A673 (cell line): ENCODE results near the gene ELL2. TPM values are rescaled to one million over a fixed set of nuclear protein-coding genes. Genes with fewer than 3 reads are reported as not detected.

ENCODE experiments used
- BruUV-seq: library from RNA; stranded (reverse); fragments of 400-500 nt; replicated peaks from 2 replicates; lab custom pipeline; 2021; lab: Mats Ljungman, UMichigan
- CTCF ChIA-PET: fragments of 300-600 bp; sonication (Branson Sonifier 250); formaldehyde crosslinking; loops from one replicate; lab custom pipeline; 2022; ENCODE audit warnings: antibody characterized with exemption; lab: Charles Lee
- POLR2A ChIA-PET: fragments of 300-600 bp; sonication (Branson Sonifier 250); formaldehyde crosslinking; loops from one replicate; lab custom pipeline; 2022; ENCODE audit warnings: antibody characterized with exemption; ENCODE audit not compliant: low non-redundant PET; lab: Charles Lee
- DNase-seq: peaks from one replicate; pipeline ENCODE4 v3.0.0-alpha.2; 2015; ENCODE audit warnings: low spot score
- H3K27ac ChIP-seq: fragments of 200-600 bp; sonication (generic); 2 replicates; pipeline ENCODE4 v1.5.1; 2016; ENCODE audit warnings: mixed run types, low read depth, mild to moderate bottlenecking, mixed read lengths, antibody characterized with exemption, low read length; ENCODE audit not compliant: poor library complexity, severe bottlenecking
- H3K27me3 ChIP-seq: fragments of 200-600 bp; sonication (generic); replicated peaks from 2 replicates; pipeline ENCODE4 v1.6.1; 2017; ENCODE audit warnings: mixed run types, low read depth, mild to moderate bottlenecking, mixed read lengths, antibody characterized with exemption, low read length; ENCODE audit not compliant: insufficient read depth, poor library complexity
- H3K36me3 ChIP-seq: fragments of 200-600 bp; sonication (generic); 2 replicates; pipeline ENCODE4 v1.6.1; 2016; ENCODE audit warnings: mixed run types, mild to moderate bottlenecking, mixed read lengths, antibody characterized with exemption, low read length; ENCODE audit not compliant: insufficient read depth, poor library complexity, severe bottlenecking
- H3K4me1 ChIP-seq: fragments of 200-600 bp; sonication (generic); 2 replicates; pipeline ENCODE4 v1.6.1; 2017; ENCODE audit warnings: mixed run types, mild to moderate bottlenecking, mixed read lengths, antibody characterized with exemption, low read length; ENCODE audit not compliant: insufficient read depth, poor library complexity, severe bottlenecking
- H3K4me3 ChIP-seq: fragments of 200-600 bp; sonication (generic); 2 replicates; pipeline ENCODE4 v1.5.1; 2016; ENCODE audit warnings: low read depth, mixed run types, mild to moderate bottlenecking, mixed read lengths, low read length; ENCODE audit not compliant: poor library complexity, severe bottlenecking
- H3K9me3 ChIP-seq: fragments of 200-600 bp; sonication (generic); 2 replicates; pipeline ENCODE4 v1.6.1; 2016; ENCODE audit warnings: mixed run types, low read depth, mild to moderate bottlenecking, mixed read lengths, antibody characterized with exemption, low read length; ENCODE audit not compliant: poor library complexity, severe bottlenecking
- CTCF ChIP-seq: fragments of 300-800, 200-600 bp; sonication (generic); conservative IDR thresholded peaks from 2 replicates; pipeline ENCODE4 v1.5.1; 2017; ENCODE audit warnings: low read depth, mild to moderate bottlenecking, antibody characterized with exemption, low read length, moderate library complexity, mixed read lengths
- EZH2 ChIP-seq: fragments of 200-600 bp; sonication (generic); IDR thresholded peaks from 2 replicates; pipeline ENCODE4 v1.6.1; 2017; ENCODE audit warnings: borderline replicate concordance, low read depth, mild to moderate bottlenecking, mixed read lengths, antibody characterized with exemption, low read length; ENCODE audit not compliant: poor library complexity, severe bottlenecking
- intact Hi-C: fragments of 100-400 bp; cut with micrococcal nuclease; formaldehyde crosslinking; loops from one replicate; pipeline ENCODE4 v1.10.0; 2022; ENCODE audit not compliant: unreplicated experiment
- total RNA-seq: library from RNA; stranded (reverse); gene quantifications from 2 replicates; pipeline ENCODE4 v1.2.3, GENCODE V29; 2021

ELL2 gene
- total RNA-seq, 1 experiment from 2014 or later: 12.0 TPM

GRCh38 chr5:95937607-95938152, 24.0 kb downstream of the ELL2 start:
- no TSS peak for BruUV-seq
- no peaks in the 10 kb centered on the region for H3K4me1 ChIP-seq
- ChIA-PET CTCF (no interaction called here), POLR2A (no interaction called here)
- H3K9me3 ChIP-seq: no peaks in the 10 kb centered on the region
- H3K36me3 ChIP-seq: no peaks in the 10 kb centered on the region
- no peaks in the 10 kb centered on the region for H3K27me3 ChIP-seq
- intact Hi-C loops: no loop called here
- no peak for DNase-seq
- no peak overlapping the region for H3K4me3 ChIP-seq
- H3K27ac ChIP-seq: no peak overlapping the region
- TF ChIP-seq CTCF (no peak), EZH2 (no peak)

GRCh38 chr5:95936812-95937397, 24.7 kb downstream of the ELL2 start:
- H3K27me3 ChIP-seq: no peaks in the 10 kb centered on the region
- H3K27ac ChIP-seq: no peak overlapping the region
- ChIA-PET CTCF (interaction anchor here (0.5 kb wide), 1 partner anchor 412 kb away, joined by 8 read pairs; no protein-coding TSS in a partner anchor), POLR2A (interaction anchor here (0.6 to 0.7 kb wide), 2 partner anchors 12 to 196 kb away, joined by 4 to 8 read pairs; no protein-coding TSS in a partner anchor)
- H3K4me3 ChIP-seq: no peak overlapping the region
- no peaks in the 10 kb centered on the region for H3K36me3 ChIP-seq
- no peak for TF ChIP-seq EZH2
- TF ChIP-seq CTCF: no peak
- BruUV-seq: no TSS peak
- no peak for DNase-seq
- H3K4me1 ChIP-seq: no peaks in the 10 kb centered on the region
- H3K9me3 ChIP-seq: no peaks in the 10 kb centered on the region
- intact Hi-C loops: no loop called here

DNA sequence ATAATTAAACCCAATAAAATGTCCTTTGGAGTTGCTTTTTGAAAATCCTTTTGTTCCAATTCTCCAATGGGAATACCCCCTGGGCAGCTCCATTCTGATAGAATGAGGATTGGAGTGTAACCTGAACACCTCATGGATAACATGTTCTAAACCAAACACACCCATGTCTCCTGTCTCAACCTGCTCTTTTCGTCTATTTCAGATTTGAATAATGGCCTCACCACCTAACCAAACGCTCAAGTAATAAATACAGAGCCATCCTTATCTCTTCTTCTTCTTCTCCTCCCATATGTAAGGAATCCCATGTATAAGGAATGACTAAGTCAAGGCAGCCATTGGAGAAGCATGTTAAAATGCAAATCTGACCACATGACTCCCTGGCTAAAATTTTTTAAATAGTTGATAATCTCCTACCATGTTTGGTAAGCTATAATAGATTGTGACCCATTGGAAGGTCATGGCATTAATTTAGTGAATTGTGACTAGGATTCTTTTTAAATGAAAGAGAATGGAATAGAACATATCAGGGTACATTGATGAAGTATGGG, 26.0 kb downstream of the ELL2 start:
- POLR2A ChIA-PET: no interaction called here
- DNase-seq: no peak
- CTCF ChIA-PET: no interaction called here
- intact Hi-C loops: no loop called here
- Histone ChIP-seq H3K4me1 (no peaks in the 10 kb centered on the region), H3K9me3 (no peaks in the 10 kb centered on the region), H3K36me3 (no peaks in the 10 kb centered on the region), H3K4me3 (no peak overlapping the region), H3K27me3 (no peaks in the 10 kb centered on the region), H3K27ac (no peak overlapping the region)
- TF ChIP-seq CTCF: no peak
- TF ChIP-seq EZH2: no peak
- no TSS peak for BruUV-seq
